Pancreas (tissue), 10 donors: ENCODE measurements around the gene LEPR. TPM values are rescaled to one million over a fixed set of nuclear protein-coding genes. Genes with fewer than 3 reads are reported as not detected.

ENCODE experiments used
- ATAC-seq, 4 donors: fragments of 200-7000 bp; cut with Tn5 transposase; one replicate each; pipeline versions ENCODE4 v1.8.0 to v1.9.1; 2020; ENCODE audit warnings: mild to moderate bottlenecking in 4 of 4, moderate library complexity in 4 of 4
- DNase-seq, 6 donors: peaks; one replicate each; pipeline ENCODE4 v3.0.0-alpha.2; 2020
- FAIRE-seq: peaks from 2 replicates; lab custom pipeline; 2012; peaks lifted over from hg19 to GRCh38; lab: Jason Lieb, UNC
- H3K27ac ChIP-seq, 4 donors: fragments of 200-600 bp; sonication (generic); 1 replicate in 3 of 4; 2 replicates in 1 of 4; pipeline versions ENCODE4 v1.5.0 to v1.8.0; 2020
- H3K27me3 ChIP-seq, 4 donors: fragments of 200-600 bp; one replicate each; pipeline ENCODE4 v1.8.0; 2021
- H3K36me3 ChIP-seq, 3 donors: fragments of 200-600 bp; sonication (generic) in 1 of 3; one replicate each; pipeline versions ENCODE4 v1.5.0 to v1.8.0; 2020 to 2021
- H3K4me1 ChIP-seq, 3 donors: fragments of 200-600 bp; one replicate each; pipeline ENCODE4 v1.8.0; 2021
- H3K4me3 ChIP-seq, 4 donors: fragments of 200-600 bp; sonication (generic) in 2 of 4; one replicate each; pipeline versions ENCODE4 v1.5.0 to v1.8.0; 2020 to 2021
- H3K9me3 ChIP-seq, 4 donors: fragments of 200-600 bp; one replicate each; pipeline ENCODE4 v1.8.0; 2021
- WGBS, 2 donors: extraction: QIAGEN DNeasy Blood & Tissue Kit; methylation state at CpG; one replicate each; pipeline ENCODE4 v1.1.7; 2013; 5-methylcytosine and 5-hydroxymethylcytosine counted together
- intact Hi-C, 3 donors: fragments of 100-400 bp; cut with DNase I; formaldehyde crosslinking; loops; one replicate each; pipeline versions ENCODE4 v1.11.1 to v1.14.2; 2022
- polyA plus RNA-seq, 2 donors: library from polyadenylated mRNA; stranded (reverse); fragments of 200-250 nt; gene quantifications; one replicate each; pipeline ENCODE4 v1.2.3, GENCODE V29; 2013
- total RNA-seq, 6 donors: library from RNA; stranded (reverse); fragmentation: NEBNext Ultra II Directional in 4 of 6; extraction: Animal tissue kit (Norgen Biotek cat#: 25700) in 4 of 6; gene quantifications; one replicate each; pipeline versions ENCODE4 v1.2.1 to v1.2.4, GENCODE V29; 2021 to 2023
- TF ChIP-seq, protein P1 (sequence below), 4 donors: fragments of 200-600 bp; sonication (generic) in 3 of 4; IDR thresholded peaks; one replicate each; pipeline versions ENCODE4 v1.5.0 to v1.8.0; 2021; ENCODE audit warnings: antibody characterized with exemption in 4 of 4
- donor health status: healthy with polysubstance abuse.
- donor health status: DM: no; HTN: no; CAD: no; lungs with moderate emphysema.
- donor health status: DM: no; HTN: no; CAD: no.
- donor health status: control.
- donor health status: control.
- donor health status: Bipolar disorder and iron deficiency.
- donor health status: DM: yes; HTN: yes; CAD: no.
- donor health status: DM: no; HTN: no; CAD: no.
- donor health status: DM: no; HTN: no; CAD: no.
- donor health status: DM: yes; HTN: yes; CAD: no.

The LEPR gene
- total and polyA plus RNA-seq, 8 donors, result 0.95 to 5.1 (median 2.6) TPM

- Histone ChIP-seq H3K27ac (no peak overlapping the region), H3K4me3 (no peak overlapping the region), H3K27me3 (no peaks in the 10 kb centered on the region), H3K36me3 (no peaks in the 10 kb centered on the region), H3K4me1 (no peaks in the 10 kb centered on the region), H3K9me3 (no peaks in the 10 kb centered on the region)
- intact Hi-C loops, result no loop called here
- 69 to 77% methylated on average over 1 of the region's 1 CpG for WGBS, 2 donors
- no peak for FAIRE-seq
- ATAC-seq, result no peak
- TF ChIP-seq, protein P1, sequence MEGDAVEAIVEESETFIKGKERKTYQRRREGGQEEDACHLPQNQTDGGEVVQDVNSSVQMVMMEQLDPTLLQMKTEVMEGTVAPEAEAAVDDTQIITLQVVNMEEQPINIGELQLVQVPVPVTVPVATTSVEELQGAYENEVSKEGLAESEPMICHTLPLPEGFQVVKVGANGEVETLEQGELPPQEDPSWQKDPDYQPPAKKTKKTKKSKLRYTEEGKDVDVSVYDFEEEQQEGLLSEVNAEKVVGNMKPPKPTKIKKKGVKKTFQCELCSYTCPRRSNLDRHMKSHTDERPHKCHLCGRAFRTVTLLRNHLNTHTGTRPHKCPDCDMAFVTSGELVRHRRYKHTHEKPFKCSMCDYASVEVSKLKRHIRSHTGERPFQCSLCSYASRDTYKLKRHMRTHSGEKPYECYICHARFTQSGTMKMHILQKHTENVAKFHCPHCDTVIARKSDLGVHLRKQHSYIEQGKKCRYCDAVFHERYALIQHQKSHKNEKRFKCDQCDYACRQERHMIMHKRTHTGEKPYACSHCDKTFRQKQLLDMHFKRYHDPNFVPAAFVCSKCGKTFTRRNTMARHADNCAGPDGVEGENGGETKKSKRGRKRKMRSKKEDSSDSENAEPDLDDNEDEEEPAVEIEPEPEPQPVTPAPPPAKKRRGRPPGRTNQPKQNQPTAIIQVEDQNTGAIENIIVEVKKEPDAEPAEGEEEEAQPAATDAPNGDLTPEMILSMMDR (IDR thresholded peaks at IDR 0.05), result no peak
- no peak for DNase-seq
Observed at GRCh38 chr1:65440915-65441314, 20.4 kb downstream of the LEPR start.

DNA sequence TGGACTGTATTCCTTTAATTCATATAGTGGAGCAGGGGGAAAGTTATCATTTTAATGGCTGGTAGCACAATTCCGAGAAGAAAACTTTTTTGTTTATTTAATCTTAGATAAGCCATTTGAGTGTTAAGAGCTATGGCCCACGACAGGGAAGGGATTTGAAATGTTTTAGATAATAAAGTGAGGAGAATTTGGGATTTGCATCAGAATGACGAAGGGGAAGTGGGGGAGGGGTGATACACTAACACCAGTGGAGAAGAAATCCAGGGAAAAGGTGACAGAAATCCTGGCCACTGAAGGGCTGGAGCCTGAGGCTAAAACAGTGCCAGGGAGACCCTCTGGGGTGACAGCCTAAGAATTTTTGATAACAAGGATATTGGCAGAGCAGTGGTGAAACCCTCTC is 21.0 kb downstream of the LEPR start:
- Histone ChIP-seq H3K4me1 (no peaks in the 10 kb centered on the region), H3K4me3 (no peak overlapping the region), H3K36me3 (no peaks in the 10 kb centered on the region), H3K27ac (no peak overlapping the region), H3K27me3 (no peaks in the 10 kb centered on the region), H3K9me3 (no peaks in the 10 kb centered on the region)
- no peak for FAIRE-seq
- intact Hi-C loops, result no loop called here
- 31 to 33% methylated on average over 3 of the region's 3 CpGs for WGBS, 2 donors
- TF ChIP-seq, protein P1 (IDR thresholded peaks at IDR 0.05), result no peak
- no peak for ATAC-seq
- DNase-seq, result no peak

DNA sequence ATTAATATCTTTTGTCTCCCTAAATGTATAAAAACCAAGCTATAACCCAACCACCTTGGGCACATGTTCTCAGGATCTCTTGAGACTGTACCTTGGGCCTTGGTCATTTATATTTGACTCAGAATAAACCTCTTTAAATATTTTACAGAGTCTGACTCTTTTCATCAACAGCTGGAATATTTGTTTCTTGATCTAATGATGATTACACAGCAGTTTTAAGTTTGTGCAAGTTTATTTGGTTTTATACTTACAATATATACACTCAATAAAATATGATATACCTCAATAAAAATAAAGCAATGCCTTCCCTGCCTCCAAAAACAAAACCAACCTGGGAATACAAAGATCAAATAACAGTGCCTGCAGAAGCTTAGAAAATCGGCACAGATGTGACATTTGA is 22.0 kb downstream of the LEPR start:
- H3K4me1 ChIP-seq, result no peaks in the 10 kb centered on the region
- H3K36me3 ChIP-seq, result no peaks in the 10 kb centered on the region
- H3K4me3 ChIP-seq, result no peak overlapping the region
- DNase-seq, result no peak
- intact Hi-C loops, result no loop called here
- no peaks in the 10 kb centered on the region for H3K27me3 ChIP-seq
- H3K9me3 ChIP-seq, result no peaks in the 10 kb centered on the region
- 85 to 88% methylated on average over 1 of the region's 1 CpG for WGBS, 2 donors
- H3K27ac ChIP-seq, result no peak overlapping the region
- no peak for FAIRE-seq
- TF ChIP-seq, protein P1 (IDR thresholded peaks at IDR 0.05), result no peak
- no peak for ATAC-seq

DNA sequence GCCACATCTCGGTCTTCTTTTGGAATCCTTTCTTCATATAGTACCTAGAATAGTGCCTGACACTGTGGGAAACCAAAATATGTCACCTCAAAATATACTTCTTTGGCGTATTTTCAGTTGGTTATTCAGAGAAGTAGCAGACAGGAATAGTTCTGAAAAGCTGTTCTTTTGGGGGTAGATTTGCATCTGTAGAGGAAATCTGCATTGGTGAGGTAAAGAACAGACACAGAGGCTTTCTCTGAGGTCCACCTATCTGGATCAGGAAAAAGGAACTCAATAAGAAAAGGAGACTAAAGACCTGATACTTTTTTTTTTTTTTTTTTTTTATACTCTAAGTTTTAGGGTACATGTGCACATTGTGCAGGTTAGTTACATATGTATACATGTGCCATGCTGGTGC is 23.2 kb downstream of the LEPR start:
- Histone ChIP-seq H3K27ac (no peak overlapping the region), H3K36me3 (no peaks in the 10 kb centered on the region), H3K9me3 (no peaks in the 10 kb centered on the region), H3K4me1 (no peaks in the 10 kb centered on the region), H3K27me3 (no peaks in the 10 kb centered on the region), H3K4me3 (no peak overlapping the region)
- FAIRE-seq, result no peak
- 82 to 96% methylated on average over 2 of the region's 2 CpGs for WGBS, 2 donors
- no peak for DNase-seq
- intact Hi-C loops, result no loop called here
- TF ChIP-seq, protein P1 (IDR thresholded peaks at IDR 0.05), result no peak
- no peak for ATAC-seq

DNA sequence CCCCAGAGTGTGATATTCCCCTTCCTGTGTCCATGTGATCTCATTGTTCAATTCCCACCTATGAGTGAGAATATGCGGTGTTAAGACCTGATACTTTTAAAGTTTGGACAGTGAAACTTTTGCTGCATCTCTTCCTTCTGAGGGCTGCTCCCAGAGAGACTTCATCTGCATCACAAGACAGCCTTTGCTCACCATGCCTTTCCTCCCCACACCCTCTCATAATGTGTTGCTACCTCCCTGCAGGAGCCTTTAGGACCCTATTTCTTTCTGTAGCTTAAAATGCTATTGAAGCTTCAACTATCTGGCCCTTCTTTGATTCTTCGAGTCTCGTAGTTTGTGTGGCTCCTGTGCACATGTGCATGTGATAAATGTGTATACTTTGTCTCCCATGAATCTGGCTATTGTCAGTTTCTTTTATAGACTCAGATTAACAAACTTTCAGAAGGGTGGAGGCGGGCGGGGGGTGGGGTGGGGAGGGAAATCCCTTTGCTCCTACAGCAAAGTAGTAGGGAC is 23.7 kb downstream of the LEPR start:
- Histone ChIP-seq H3K4me1 (no peaks in the 10 kb centered on the region), H3K27ac (no peak overlapping the region), H3K9me3 (no peaks in the 10 kb centered on the region), H3K27me3 (no peaks in the 10 kb centered on the region), H3K4me3 (no peak overlapping the region), H3K36me3 (no peaks in the 10 kb centered on the region)
- 55 to 64% methylated on average over 4 to 5 of the region's 5 CpGs for WGBS, 2 donors
- TF ChIP-seq, protein P1 (IDR thresholded peaks at IDR 0.05), result no peak
- intact Hi-C loops, result no loop called here
- no peak for FAIRE-seq
- no peak for ATAC-seq
- no peak for DNase-seq
